GM23248 (cell line): ENCODE results near the gene TM4SF4.

Experiments used
- EZH2 ChIP-seq: fragments of 200-600 bp; sonication (generic); IDR thresholded peaks from 2 replicates; pipeline ENCODE4 v1.6.1; 2018; ENCODE audit warnings: antibody characterized with exemption, mild to moderate bottlenecking; ENCODE audit not compliant: insufficient read depth, poor library complexity, severe bottlenecking
- EZH2phosphoT487 ChIP-seq: fragments of 200-600 bp; sonication (generic); IDR thresholded peaks from 2 replicates; pipeline ENCODE4 v1.6.1; 2018; ENCODE audit warnings: antibody characterized with exemption, moderate library complexity, mild to moderate bottlenecking, low read depth; ENCODE audit not compliant: insufficient read depth

- TF ChIP-seq EZH2 (no peak), EZH2phosphoT487 (no peak)
Measured at GRCh38 chr3:149455366-149455765, 19.1 kb upstream of the TM4SF4 start.
